H9 (cell line): ENCODE results near the gene KIAA2012. TPM values are rescaled to one million over a fixed set of nuclear protein-coding genes. Genes with fewer than 3 reads are reported as not detected.
A peak's percentile ranks its signal among the peaks of the same experiment; 100 is the strongest.

Source experiments
- DNase-seq: peaks from one replicate; pipeline ENCODE4 v3.0.0-alpha.2; 2017
- H2AFZ ChIP-seq: one replicate; pipeline ENCODE4 v1.6.1; 2013; ENCODE audit warnings: mild to moderate bottlenecking, low read length, control low read depth, moderate library complexity
- H2AK5ac ChIP-seq: 2 replicates; pipeline ENCODE4 v1.6.1; 2013; ENCODE audit warnings: low read length, control low read depth, mixed read lengths; ENCODE audit not compliant: insufficient read length
- H2BK120ac ChIP-seq: one replicate; pipeline ENCODE4 v1.6.1; 2013; ENCODE audit warnings: low read depth, mild to moderate bottlenecking, low read length, control low read depth, inconsistent platforms; ENCODE audit not compliant: poor library complexity, severe bottlenecking
- H2BK12ac ChIP-seq: 2 replicates; pipeline ENCODE4 v1.6.1; 2013; ENCODE audit warnings: low read length, control low read depth, mixed read lengths, low read depth; ENCODE audit not compliant: insufficient read length
- H2BK15ac ChIP-seq: 2 replicates; pipeline ENCODE4 v1.6.1; 2013; ENCODE audit warnings: low read depth, low read length, control low read depth
- H2BK20ac ChIP-seq: one replicate; pipeline ENCODE4 v1.6.1; 2013; ENCODE audit warnings: low read depth, mild to moderate bottlenecking, low read length, control low read depth, inconsistent platforms; ENCODE audit not compliant: poor library complexity, severe bottlenecking
- H2BK5ac ChIP-seq: 2 replicates; pipeline ENCODE4 v1.6.1; 2013; ENCODE audit warnings: low read length, control low read depth, mixed read lengths; ENCODE audit not compliant: insufficient read length
- H3K14ac ChIP-seq: 2 replicates; pipeline ENCODE4 v1.6.1; 2013; ENCODE audit warnings: low read length, control low read depth; ENCODE audit not compliant: insufficient read depth
- H3K18ac ChIP-seq: 2 replicates; pipeline ENCODE4 v1.6.1; 2013; ENCODE audit warnings: low read depth, mild to moderate bottlenecking, mixed read lengths, low read length, control low read depth; ENCODE audit not compliant: insufficient read length
- H3K23ac ChIP-seq: 2 replicates; pipeline ENCODE4 v1.6.1; 2013; ENCODE audit warnings: low read length, control low read depth, mixed read lengths, low read depth; ENCODE audit not compliant: insufficient read length
- H3K23me2 ChIP-seq: 2 replicates; pipeline ENCODE4 v1.6.1; 2013; ENCODE audit warnings: low read depth, mild to moderate bottlenecking, mixed read lengths, low read length, control low read depth; ENCODE audit not compliant: insufficient read length, poor library complexity, severe bottlenecking
- H3K27ac ChIP-seq: 2 replicates; pipeline ENCODE4 v1.5.1; 2013; ENCODE audit warnings: low read length, control low read depth, mixed read lengths, low read depth; ENCODE audit not compliant: insufficient read length
- H3K27me3 ChIP-seq: 2 replicates; pipeline ENCODE4 v1.6.1; 2013; ENCODE audit warnings: low read length, control low read depth, inconsistent platforms; ENCODE audit not compliant: insufficient read depth
- H3K4ac ChIP-seq: 2 replicates; pipeline ENCODE4 v1.6.1; 2013; ENCODE audit warnings: low read depth, mild to moderate bottlenecking, control low read depth, inconsistent platforms, low read length, moderate library complexity
- H3K4me1 ChIP-seq: 2 replicates; pipeline ENCODE4 v1.6.1; 2013; ENCODE audit warnings: low read length, control low read depth, inconsistent platforms; ENCODE audit not compliant: insufficient read depth
- H3K4me2 ChIP-seq: 2 replicates; pipeline ENCODE4 v1.6.1; 2013; ENCODE audit warnings: low read length, control low read depth, mixed read lengths; ENCODE audit not compliant: insufficient read length, insufficient read depth
- H3K56ac ChIP-seq: 2 replicates; pipeline ENCODE4 v1.6.1; 2013; ENCODE audit warnings: low read depth, mild to moderate bottlenecking, mixed read lengths, low read length, control low read depth; ENCODE audit not compliant: insufficient read length
- H3K79me1 ChIP-seq: 2 replicates; pipeline ENCODE4 v1.6.1; 2013; ENCODE audit warnings: low read depth, mild to moderate bottlenecking, moderate library complexity, low read length, control low read depth, inconsistent platforms; ENCODE audit not compliant: insufficient read depth, poor library complexity, severe bottlenecking
- H3K79me2 ChIP-seq: 2 replicates; pipeline ENCODE4 v1.6.1; 2013; ENCODE audit warnings: low read length, control low read depth, inconsistent platforms; ENCODE audit not compliant: insufficient read depth
- H3K9ac ChIP-seq: 2 replicates; pipeline ENCODE4 v1.6.1; 2013; ENCODE audit warnings: low read length, control low read depth, mixed read lengths; ENCODE audit not compliant: insufficient read length; ENCODE audit errors: extremely low read depth
- H3K9me3 ChIP-seq: one replicate; pipeline ENCODE4 v1.6.1; 2013; ENCODE audit warnings: low read depth, low read length, inconsistent platforms; ENCODE audit not compliant: control insufficient read depth
- H3T11ph ChIP-seq: one replicate; pipeline ENCODE4 v1.6.1; 2013; ENCODE audit warnings: mild to moderate bottlenecking, low read length, control low read depth, inconsistent platforms
- H4K20me1 ChIP-seq: one replicate; pipeline ENCODE4 v1.6.1; 2013; ENCODE audit not compliant: control insufficient read depth, insufficient read length, insufficient read depth
- H4K5ac ChIP-seq: 2 replicates; pipeline ENCODE4 v1.6.1; 2013; ENCODE audit warnings: low read depth, mild to moderate bottlenecking, mixed read lengths, low read length, control low read depth; ENCODE audit not compliant: insufficient read length
- H4K8ac ChIP-seq: replicated peaks from 2 replicates; pipeline ENCODE4 v1.6.1; 2013; ENCODE audit warnings: low read length, control low read depth, mixed read lengths, low read depth; ENCODE audit not compliant: insufficient read length
- H4K91ac ChIP-seq: 2 replicates; pipeline ENCODE4 v1.6.1; 2013; ENCODE audit warnings: low read depth, mild to moderate bottlenecking, moderate library complexity, mixed read lengths, low read length, control low read depth; ENCODE audit not compliant: insufficient read length
- H3K27ac Mint-ChIP-seq, 3 experiments: 2 replicates in 2 of 3; 3 replicates in 1 of 3; pipeline ENCODE4 v1.8.0; 2020 to 2021; ENCODE audit warnings: mixed read lengths in 3 of 3, mild to moderate bottlenecking in 1 of 3, moderate library complexity in 1 of 3
- H3K27me3 Mint-ChIP-seq: 2 replicates; pipeline ENCODE4 v1.8.0; 2021; ENCODE audit warnings: low read depth, mild to moderate bottlenecking, moderate library complexity, mixed read lengths
- H3K36me3 Mint-ChIP-seq, 3 experiments: 2 replicates in 2 of 3; 3 replicates in 1 of 3; pipeline ENCODE4 v1.8.0; 2020 to 2021; ENCODE audit warnings: low read depth in 3 of 3, mixed read lengths in 3 of 3; ENCODE audit not compliant: insufficient read depth in 1 of 3
- H3K4me1 Mint-ChIP-seq, 2 experiments: 2 replicates each; pipeline ENCODE4 v1.8.0; 2020; ENCODE audit warnings: mixed read lengths in 2 of 2
- H3K4me3 Mint-ChIP-seq, 2 experiments: 2 replicates in 1 of 2; 3 replicates in 1 of 2; pipeline ENCODE4 v1.8.0; 2020 to 2021; ENCODE audit warnings: mild to moderate bottlenecking in 2 of 2, mixed read lengths in 2 of 2, moderate library complexity in 1 of 2
- H3K9me3 Mint-ChIP-seq, 2 experiments: 2 replicates in 1 of 2; 3 replicates in 1 of 2; pipeline ENCODE4 v1.8.0; 2020; ENCODE audit warnings: mild to moderate bottlenecking in 2 of 2, mixed read lengths in 2 of 2, moderate library complexity in 1 of 2
- CTCF ChIP-seq: fragments of 200-600 bp; sonication (generic); conservative IDR thresholded peaks from 3 replicates; pipeline ENCODE4 v1.8.0; 2021; ENCODE audit warnings: antibody characterized with exemption, mild to moderate bottlenecking
- WGBS: extraction: QIAGEN DNeasy Blood & Tissue Kit; methylation state at CpG from one replicate; pipeline ENCODE4 v1.1.7; 2013; ENCODE audit warnings: missing lambda C conversion rate, low lambda C conversion rate, mixed read lengths; ENCODE audit not compliant: insufficient read length; ENCODE audit errors: extremely low coverage; 5-methylcytosine and 5-hydroxymethylcytosine counted together
- total RNA-seq: library from RNA; stranded (reverse); gene quantifications from 2 replicates; pipeline ENCODE4 v1.2.1, GENCODE V29; 2021

KIAA2012 gene
- total RNA-seq, 1 experiment from 2014 or later = not detected

GRCh38 chr2:202165208-202165607, 92.2 kb downstream of the KIAA2012 start:
- Histone ChIP-seq H3K9me3 (no peaks in the 10 kb centered on the region), H4K20me1 (no peaks in the 10 kb centered on the region), H3K23me2 (peaks cover 3% of the 10 kb centered on the region), H2AFZ (no peak overlapping the region), H2BK12ac (no peak overlapping the region), H4K8ac (no peak overlapping the region), H3K79me2 (no peaks in the 10 kb centered on the region), H3K27ac (no peak overlapping the region), H2AK5ac (no peak overlapping the region), H3K4ac (no peak overlapping the region), H3T11ph (no peak overlapping the region), H3K56ac (no peak overlapping the region), H2BK20ac (no peak overlapping the region), H4K91ac (no peak overlapping the region), H3K4me2 (no peak overlapping the region), H3K23ac (no peak overlapping the region), H3K9ac (no peak overlapping the region), H3K18ac (no peak overlapping the region), H4K5ac (no peak overlapping the region), H3K14ac (no peak overlapping the region), H3K79me1 (no peaks in the 10 kb centered on the region), H2BK120ac (no peak overlapping the region), H2BK15ac (no peak overlapping the region), H3K27me3 (no peaks in the 10 kb centered on the region), H3K4me1 (no peaks in the 10 kb centered on the region), H2BK5ac (no peak overlapping the region)
- Mint-ChIP-seq H3K27ac (no peak overlapping the region; a peak in 1 of 7 replicates), H3K9me3 (no peaks in the 10 kb centered on the region), H3K4me3 (no peak overlapping the region), H3K4me1 (peaks cover 12% of the 10 kb centered on the region in 2 experiments), H3K36me3 (no peaks in the 10 kb centered on the region), H3K27me3 (peaks cover 16% of the 10 kb centered on the region)
- peak; percentile 25; the same call in 1 of the 3 replicates for TF ChIP-seq CTCF
- WGBS = no CpG with 5 or more reads among the region's 5 CpGs
- DNase-seq = no peak
